ENCODE results near the gene PDHA2. TPM values are rescaled to one million over a fixed set of nuclear protein-coding genes. Genes with fewer than 3 reads are reported as not detected.

PDHA2 gene
- total RNA-seq, 1 experiment from 2014 or later = not detected

Small RNA genes within 50 kb of the gene (small RNA-seq; reads per million reads assigned to genes)
- 0 reads per million in 2 experiments for gene RNU6-1059P

All from NCI-H460 (cell line).